Smooth muscle cell (in vitro differentiated cells): ENCODE measurements around the gene PIN4. TPM values are rescaled to one million over a fixed set of nuclear protein-coding genes. Genes with fewer than 3 reads are reported as not detected.

Experiments used
- DNase-seq: peaks from one replicate; lab custom pipeline; 2025; ENCODE audit not compliant: unreplicated experiment; lab: John Stamatoyannopoulos, UW
- H2AFZ ChIP-seq: fragments of 200-600 bp; sonication (generic); 2 replicates; pipeline ENCODE4 v1.6.0; 2016; ENCODE audit warnings: antibody characterized with exemption, low read depth, mild to moderate bottlenecking
- H3F3A ChIP-seq: fragments of 200-600 bp; sonication (generic); 2 replicates; pipeline ENCODE4 v1.6.0; 2017; ENCODE audit warnings: antibody characterized with exemption, low read depth
- H3K27ac ChIP-seq: fragments of 200-600 bp; sonication (generic); 2 replicates; pipeline ENCODE4 v1.5.1; 2016; ENCODE audit warnings: low read depth, mild to moderate bottlenecking
- H3K27me3 ChIP-seq: fragments of 200-600 bp; sonication (generic); 2 replicates; pipeline ENCODE4 v1.6.1; 2016; ENCODE audit warnings: low read depth, mild to moderate bottlenecking
- H3K36me3 ChIP-seq: fragments of 200-600 bp; sonication (generic); 2 replicates; pipeline ENCODE4 v1.5.1; 2016; ENCODE audit warnings: low read depth
- H3K4me1 ChIP-seq: fragments of 200-600 bp; sonication (generic); 2 replicates; pipeline ENCODE4 v1.5.1; 2016; ENCODE audit warnings: low read depth
- H3K4me2 ChIP-seq: fragments of 200-600 bp; sonication (generic); 2 replicates; pipeline ENCODE4 v1.6.0; 2016; ENCODE audit warnings: mild to moderate bottlenecking
- H3K4me3 ChIP-seq: fragments of 200-600 bp; sonication (generic); 2 replicates; pipeline ENCODE4 v1.5.1; 2016; ENCODE audit warnings: mild to moderate bottlenecking
- H3K79me2 ChIP-seq: fragments of 200-600 bp; sonication (generic); 2 replicates; pipeline ENCODE4 v1.6.0; 2016; ENCODE audit warnings: low read depth, mild to moderate bottlenecking
- H3K9ac ChIP-seq: fragments of 200-600 bp; sonication (generic); 2 replicates; pipeline ENCODE4 v1.6.0; 2016; ENCODE audit warnings: low read depth
- H3K9me3 ChIP-seq: fragments of 200-600 bp; sonication (generic); replicated peaks from 2 replicates; pipeline ENCODE4 v1.5.1; 2016; ENCODE audit warnings: low read depth
- H4K20me1 ChIP-seq: fragments of 200-600 bp; sonication (generic); 2 replicates; pipeline ENCODE4 v1.6.0; 2016; ENCODE audit warnings: low read depth
- CTCF ChIP-seq: fragments of 200-600 bp; sonication (generic); IDR thresholded peaks from 2 replicates; pipeline ENCODE4 v1.5.1; 2017; ENCODE audit warnings: borderline replicate concordance, mild to moderate bottlenecking, antibody characterized with exemption; ENCODE audit not compliant: insufficient read depth, poor library complexity, severe bottlenecking
- WGBS: methylation state at CpG from one replicate; pipeline ENCODE4 v1.1.7; 2016; ENCODE audit warnings: low lambda C conversion rate; 5-methylcytosine and 5-hydroxymethylcytosine counted together
- polyA plus RNA-seq: library from polyadenylated mRNA; unstranded; fragments of >200 nt; fragmentation: Nextera tagmentation; extraction: Ambion mirVana; gene quantifications from 2 replicates; pipeline ENCODE4 v1.2.1, GENCODE V29; 2016
- total RNA-seq: library from RNA; depleted of rRNA; stranded (reverse); fragments of >200 nt; gene quantifications from 2 replicates; pipeline ENCODE4 v1.2.3, GENCODE V29; 2014

Gene PIN4
- total RNA-seq: 15.9 and 18.9 TPM in 2 replicates
- 51.7 and 65.2 TPM in 2 replicates for polyA plus RNA-seq

- no peaks in the 10 kb centered on the region for H3K27me3 ChIP-seq
Observed at GRCh38 chrX:72181178-72182125, at the start of gene PIN4. Gene PIN4 (plus strand): TSS chrX:72181757. CDS start chrX:72181786, 29 bp downstream.

GRCh38 chrX:72132456-72132855 lies 49.1 kb upstream of the PIN4 start:
- 80% methylated on average over 3 of the region's 3 CpGs for WGBS
- Histone ChIP-seq H3K27ac (no peak overlapping the region), H3K79me2 (no peaks in the 10 kb centered on the region), H3K27me3 (no peaks in the 10 kb centered on the region), H3K36me3 (no peaks in the 10 kb centered on the region), H3K9me3 (no peaks in the 10 kb centered on the region), H4K20me1 (no peaks in the 10 kb centered on the region), H3K4me1 (no peaks in the 10 kb centered on the region), H3K4me2 (peak overlapping the region; percentile 80), H3K9ac (no peak overlapping the region), H2AFZ (no peak overlapping the region), H3F3A (no peaks in the 10 kb centered on the region), H3K4me3 (peak overlapping the region; percentile 58)
- TF ChIP-seq CTCF: no peak
- DNase-seq: no peak

More at GRCh38 chrX:72181178-72182125, at the start of gene PIN4:
- Histone ChIP-seq H3K36me3 (no peaks in the 10 kb centered on the region), H3K9ac (peak within 1 kb of the TSS; percentile 87), H3K27ac (peak within 1 kb of the TSS; percentile 84), H4K20me1 (no peaks in the 10 kb centered on the region), H2AFZ (peak within 1 kb of the TSS; percentile 58), H3K4me3 (peak within 1 kb of the TSS; percentile 71), H3F3A (no peaks in the 10 kb centered on the region), H3K4me1 (no peaks in the 10 kb centered on the region), H3K79me2 (peaks cover 13% of the 10 kb centered on the region), H3K9me3 (no peaks in the 10 kb centered on the region), H3K4me2 (peak within 1 kb of the TSS; percentile 91)
- no peak for TF ChIP-seq CTCF
- peak; percentile 34 for DNase-seq
- WGBS: 50% methylated on average over 46 of the region's 46 CpGs

- no peak for DNase-seq
- Histone ChIP-seq H4K20me1 (no peaks in the 10 kb centered on the region), H3K4me1 (no peaks in the 10 kb centered on the region), H3K79me2 (no peaks in the 10 kb centered on the region), H3K36me3 (no peaks in the 10 kb centered on the region), H3K9ac (no peak overlapping the region), H2AFZ (no peak overlapping the region), H3K27ac (no peak overlapping the region), H3K27me3 (no peaks in the 10 kb centered on the region), H3F3A (no peaks in the 10 kb centered on the region), H3K4me3 (no peak overlapping the region), H3K9me3 (no peaks in the 10 kb centered on the region), H3K4me2 (no peak overlapping the region)
- 86% methylated on average over 11 of the region's 11 CpGs for WGBS
- TF ChIP-seq CTCF: no peak
Observed at GRCh38 chrX:72133851-72134546, 47.6 kb upstream of the PIN4 start.
